Activated CD8-positive, alpha-beta memory T cell treated with anti-CD3 and anti-CD28 coated beads, Interleukin-2, amount 50 U/mL, for 48 hours (primary cell): ENCODE data around the gene SERINC1.

Source experiments
- DNase-seq: peaks from one replicate; pipeline ENCODE4 v3.0.0-alpha.2; 2020

Gene SERINC1

GRCh38 chr6:122431780-122432179, 39.8 kb downstream of the SERINC1 start:
- no peak for DNase-seq

GRCh38 chr6:122429323-122429722, 42.3 kb downstream of the SERINC1 start:
- no peak for DNase-seq

GRCh38 chr6:122428781-122429180, 42.8 kb downstream of the SERINC1 start:
- DNase-seq = no peak

GRCh38 chr6:122426597-122426996, 45.0 kb downstream of the SERINC1 start:
- DNase-seq = no peak

- DNase-seq = no peak
These were observed 47.9 kb downstream of the SERINC1 start for GRCh38 chr6:122423734-122424133.

GRCh38 chr6:122422614-122423267, 48.9 kb downstream of the SERINC1 start:
- no peak for DNase-seq

GRCh38 chr6:122422003-122422402, 49.6 kb downstream of the SERINC1 start:
- DNase-seq = no peak

- DNase-seq = no peak
These were observed 54.8 kb downstream of the SERINC1 start for GRCh38 chr6:122416825-122417224.

- no peak for DNase-seq
These were observed 59.6 kb downstream of the SERINC1 start for GRCh38 chr6:122412001-122412400.

GRCh38 chr6:122408702-122409458, 62.7 kb downstream of the SERINC1 start:
- DNase-seq = no peak

GRCh38 chr6:122408240-122408639, 63.4 kb downstream of the SERINC1 start:
- DNase-seq = no peak

- no peak for DNase-seq
These were observed 63.9 kb downstream of the SERINC1 start for GRCh38 chr6:122407712-122408111.

- DNase-seq = no peak
These were observed 65.4 kb downstream of the SERINC1 start for GRCh38 chr6:122406187-122406586.

- DNase-seq = no peak
These were observed 66.2 kb downstream of the SERINC1 start for GRCh38 chr6:122405417-122405816.

- no peak for DNase-seq
These were observed 67.2 kb downstream of the SERINC1 start for GRCh38 chr6:122404444-122404843.

GRCh38 chr6:122401104-122401503, 70.5 kb downstream of the SERINC1 start:
- DNase-seq = no peak

GRCh38 chr6:122400462-122401089, 71.0 kb downstream of the SERINC1 start:
- no peak for DNase-seq

- DNase-seq = peak; percentile 71
These were observed 71.5 kb downstream of the SERINC1 start for GRCh38 chr6:122400121-122400450.

GRCh38 chr6:122399348-122400120, 72.1 kb downstream of the SERINC1 start, which contains the start of gene HSF2:
Gene HSF2, plus strand, starts transcription at chr6:122399652. Its CDS starts 86 bp downstream, at chr6:122399738.
- DNase-seq = peak; percentile 91

GRCh38 chr6:122399055-122399347, 72.6 kb downstream of the SERINC1 start:
- no peak for DNase-seq

- no peak for DNase-seq
These were observed 77.6 kb downstream of the SERINC1 start for GRCh38 chr6:122394016-122394415.

GRCh38 chr6:122393351-122393896, 78.2 kb downstream of the SERINC1 start:
- no peak for DNase-seq
